HepG2 (cell line): ENCODE data around the gene BRK1. TPM values are rescaled to one million over a fixed set of nuclear protein-coding genes. Genes with fewer than 3 reads are reported as not detected.

ENCODE experiments used
- CEBPB ChIP-seq: IDR thresholded peaks from 2 replicates; pipeline ENCODE4 v1.6.1; 2011; ENCODE audit warnings: low read depth, low read length, improper control_type of control experiment, borderline replicate concordance
- FOXA1 ChIP-seq, 2 experiments: fragments of 450-650 bp in 1 of 2; sonication (generic) in 1 of 2; formaldehyde crosslinking in 1 of 2; IDR thresholded peaks; 2 replicates each; pipeline versions ENCODE4 v1.4.0 to v1.6.1; 2016 to 2020; ENCODE audit warnings: missing genetic modification reagents in 1 of 2
- GATAD2A ChIP-seq: IDR thresholded peaks from 2 replicates; pipeline ENCODE4 v1.6.1; 2016
- GFI1 ChIP-seq: sonication (generic); formaldehyde crosslinking; IDR thresholded peaks from 2 replicates; pipeline ENCODE4 v1.5.0; 2020; ENCODE audit warnings: missing genetic modification reagents, mild to moderate bottlenecking, borderline replicate concordance
- MAFG ChIP-seq: sonication (generic); formaldehyde crosslinking; IDR thresholded peaks from 2 replicates; pipeline ENCODE4 v1.5.1; 2020; ENCODE audit warnings: mild to moderate bottlenecking, missing genetic modification reagents
- MNT ChIP-seq: fragments of 450-650 bp; IDR thresholded peaks from 2 replicates; pipeline ENCODE4 v1.6.1; 2016
- MTF2 ChIP-seq: sonication (generic); formaldehyde crosslinking; IDR thresholded peaks from 2 replicates; pipeline ENCODE4 v1.5.0; 2020; ENCODE audit warnings: missing genetic modification reagents, borderline replicate concordance
- NKX3-1 ChIP-seq: sonication (generic); formaldehyde crosslinking; IDR thresholded peaks from 2 replicates; pipeline ENCODE4 v1.5.0; 2020; ENCODE audit warnings: missing genetic modification reagents
- PPARG ChIP-seq: conservative IDR thresholded peaks from 2 replicates; pipeline ENCODE4 v1.6.1; 2016; ENCODE audit warnings: missing biosample characterization, missing genetic modification reagents
- RBFOX2 ChIP-seq: fragments of 200-400 bp; formaldehyde crosslinking; IDR thresholded peaks from 2 replicates; pipeline ENCODE4 v1.6.1; 2017; ENCODE audit warnings: low read depth, mild to moderate bottlenecking, low read length
- RORA ChIP-seq: sonication (generic); formaldehyde crosslinking; IDR thresholded peaks from 2 replicates; pipeline ENCODE4 v1.5.0; 2020; ENCODE audit warnings: mild to moderate bottlenecking, missing genetic modification reagents, moderate library complexity
- SMARCC2 ChIP-seq: fragments of 450-650 bp; IDR thresholded peaks from 2 replicates; pipeline ENCODE4 v1.6.1; 2017; ENCODE audit warnings: antibody characterized with exemption, mild to moderate bottlenecking
- SOX6 ChIP-seq, 2 experiments: fragments of 450-650 bp in 1 of 2; sonication (generic) in 1 of 2; formaldehyde crosslinking in 1 of 2; IDR thresholded peaks; 2 replicates each; pipeline versions ENCODE4 v1.4.0 to v1.6.1; 2017 to 2020; ENCODE audit warnings: antibody characterized with exemption in 1 of 2, mild to moderate bottlenecking in 1 of 2, missing genetic modification reagents in 1 of 2
- ZNF264 ChIP-seq: sonication (generic); formaldehyde crosslinking; IDR thresholded peaks from 2 replicates; pipeline ENCODE4 v1.4.0; 2020; ENCODE audit warnings: missing genetic modification reagents
- ZNF343 ChIP-seq: sonication (generic); formaldehyde crosslinking; IDR thresholded peaks from 2 replicates; pipeline ENCODE4 v1.4.0; 2020; ENCODE audit warnings: mild to moderate bottlenecking, missing genetic modification reagents
- ZNF530 ChIP-seq: sonication (generic); formaldehyde crosslinking; IDR thresholded peaks from 2 replicates; pipeline ENCODE4 v1.5.0; 2020; ENCODE audit warnings: low read depth, mild to moderate bottlenecking, missing genetic modification reagents
- ZNF552 ChIP-seq: sonication (generic); formaldehyde crosslinking; IDR thresholded peaks from 2 replicates; pipeline ENCODE4 v1.9.0; 2022; ENCODE audit warnings: missing genetic modification reagents, mild to moderate bottlenecking, borderline replicate concordance
- ZNF576 ChIP-seq: sonication (generic); formaldehyde crosslinking; IDR thresholded peaks from 2 replicates; pipeline ENCODE4 v1.4.0; 2020; ENCODE audit warnings: mild to moderate bottlenecking, missing genetic modification reagents
- ZNF577 ChIP-seq: sonication (generic); formaldehyde crosslinking; IDR thresholded peaks from 2 replicates; pipeline ENCODE4 v1.4.0; 2020; ENCODE audit warnings: mild to moderate bottlenecking, low read depth, missing genetic modification reagents, borderline replicate concordance
- ZNF580 ChIP-seq: IDR thresholded peaks from 2 replicates; pipeline ENCODE4 v1.6.1; 2016; ENCODE audit warnings: low read depth, borderline replicate concordance
- ZNF644 ChIP-seq: IDR thresholded peaks from 2 replicates; pipeline ENCODE4 v1.6.1; 2016; ENCODE audit warnings: low read depth
- ZNF784 ChIP-seq: sonication (generic); formaldehyde crosslinking; IDR thresholded peaks from 2 replicates; pipeline ENCODE4 v1.5.1; 2020; ENCODE audit warnings: missing genetic modification reagents, mild to moderate bottlenecking, borderline replicate concordance
- ZNF816 ChIP-seq: sonication (generic); formaldehyde crosslinking; IDR thresholded peaks from 2 replicates; pipeline ENCODE4 v1.8.0; 2022; ENCODE audit warnings: missing genetic modification reagents, mild to moderate bottlenecking, borderline replicate concordance
- polyA plus RNA-seq, 8 experiments: library from polyadenylated mRNA; depleted of rRNA in 3 of 8; stranded (reverse) in 7 of 8; unstranded in 1 of 8; fragments of >200 nt; fragmentation: Illumina TruSeq in 4 of 8; extraction: Trizol in 4 of 8; gene quantifications; 2 replicates each; pipeline versions ENCODE4 v1.2.1 to v1.2.3, GENCODE V29; 2011 to 2016; ENCODE audit warnings: low read depth in 4 of 8, missing spikeins in 1 of 8, mixed read lengths in 1 of 8; ENCODE audit not compliant: insufficient read depth in 1 of 8
- total RNA-seq, 5 experiments: library from RNA; depleted of rRNA; stranded (reverse); fragments of >200 nt; fragmentation: Illumina TruSeq; extraction: Trizol; gene quantifications; 2 replicates each; pipeline ENCODE4 v1.2.3, GENCODE V29; 2016; ENCODE audit warnings: low read depth in 1 of 5
- TF ChIP-seq, protein P1 (sequence below): IDR thresholded peaks from 2 replicates; pipeline ENCODE4 v1.6.1; 2016; ENCODE audit warnings: low read depth
- TF ChIP-seq, protein P2 (sequence below): sonication (generic); formaldehyde crosslinking; IDR thresholded peaks from 2 replicates; pipeline ENCODE4 v1.4.0; 2020; ENCODE audit warnings: missing genetic modification reagents

Gene BRK1
- total and polyA plus RNA-seq, 2 of the 13 experiments (the other 11 are each of a cell fraction or from before 2014, with no cell fraction given): 118 to 155 TPM

GRCh38 chr3:10173926-10174435 lies 58.5 kb downstream of the BRK1 start (continued):
- TF ChIP-seq, protein P1, sequence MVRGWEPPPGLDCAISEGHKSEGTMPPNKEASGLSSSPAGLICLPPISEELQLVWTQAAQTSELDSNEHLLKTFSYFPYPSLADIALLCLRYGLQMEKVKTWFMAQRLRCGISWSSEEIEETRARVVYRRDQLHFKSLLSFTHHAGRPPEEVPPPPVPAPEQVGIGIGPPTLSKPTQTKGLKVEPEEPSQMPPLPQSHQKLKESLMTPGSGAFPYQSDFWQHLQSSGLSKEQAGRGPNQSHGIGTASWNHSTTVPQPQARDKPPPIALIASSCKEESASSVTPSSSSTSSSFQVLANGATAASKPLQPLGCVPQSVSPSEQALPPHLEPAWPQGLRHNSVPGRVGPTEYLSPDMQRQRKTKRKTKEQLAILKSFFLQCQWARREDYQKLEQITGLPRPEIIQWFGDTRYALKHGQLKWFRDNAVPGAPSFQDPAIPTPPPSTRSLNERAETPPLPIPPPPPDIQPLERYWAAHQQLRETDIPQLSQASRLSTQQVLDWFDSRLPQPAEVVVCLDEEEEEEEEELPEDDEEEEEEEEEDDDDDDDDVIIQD (CRISPR knock-in tag): 0 out of 2 replicates have a peak, but pooled peaks have one; percentile 7
- TF ChIP-seq RORA (CRISPR knock-in tag): no peak
- 0 out of 2 replicates have a peak, but pooled peaks have one; percentile 24 for TF ChIP-seq RBFOX2
- TF ChIP-seq ZNF644 (CRISPR knock-in tag): 0 out of 2 replicates have a peak, but pooled peaks have one; percentile 22
- TF ChIP-seq GFI1 (CRISPR knock-in tag): 0 out of 2 replicates have a peak, but pooled peaks have one; percentile 14
- no peak for TF ChIP-seq FOXA1 (IDR thresholded peaks at IDR 0.05)
- no peak for TF ChIP-seq FOXA1 (CRISPR knock-in tag; IDR thresholded peaks at IDR 0.05)
- TF ChIP-seq ZNF576 (CRISPR knock-in tag): no peak
- TF ChIP-seq ZNF343: 0 out of 2 replicates have a peak, but pooled peaks have one; percentile 57
- TF ChIP-seq SMARCC2: no peak
- TF ChIP-seq, protein P2, sequence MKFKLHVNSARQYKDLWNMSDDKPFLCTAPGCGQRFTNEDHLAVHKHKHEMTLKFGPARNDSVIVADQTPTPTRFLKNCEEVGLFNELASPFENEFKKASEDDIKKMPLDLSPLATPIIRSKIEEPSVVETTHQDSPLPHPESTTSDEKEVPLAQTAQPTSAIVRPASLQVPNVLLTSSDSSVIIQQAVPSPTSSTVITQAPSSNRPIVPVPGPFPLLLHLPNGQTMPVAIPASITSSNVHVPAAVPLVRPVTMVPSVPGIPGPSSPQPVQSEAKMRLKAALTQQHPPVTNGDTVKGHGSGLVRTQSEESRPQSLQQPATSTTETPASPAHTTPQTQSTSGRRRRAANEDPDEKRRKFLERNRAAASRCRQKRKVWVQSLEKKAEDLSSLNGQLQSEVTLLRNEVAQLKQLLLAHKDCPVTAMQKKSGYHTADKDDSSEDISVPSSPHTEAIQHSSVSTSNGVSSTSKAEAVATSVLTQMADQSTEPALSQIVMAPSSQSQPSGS (CRISPR knock-in tag): peak; percentile 35; the same call in 1 of the 2 replicates
- TF ChIP-seq MNT: no peak
- TF ChIP-seq PPARG (CRISPR knock-in tag): peak; percentile 38; the same call in 1 of the 2 replicates
- 0 out of 2 replicates have a peak, but pooled peaks have one; percentile 44 for TF ChIP-seq ZNF264
- TF ChIP-seq ZNF552: peak; percentile 97
- TF ChIP-seq ZNF580: 0 out of 2 replicates have a peak, but pooled peaks have one; percentile 39
- TF ChIP-seq ZNF577 (CRISPR knock-in tag): no peak
- TF ChIP-seq MTF2 (CRISPR knock-in tag): no peak
- peak; percentile 22; the same call in 1 of the 2 replicates for TF ChIP-seq GATAD2A (CRISPR knock-in tag)
- TF ChIP-seq MAFG (CRISPR knock-in tag): no peak
- peak; percentile 97 for TF ChIP-seq CEBPB
- TF ChIP-seq ZNF530 (CRISPR knock-in tag): no peak
- TF ChIP-seq ZNF816 (CRISPR knock-in tag): no peak
- no peak for TF ChIP-seq SOX6 (IDR thresholded peaks at IDR 0.05)
- peak; percentile 35; the same call in 1 of the 2 replicates for TF ChIP-seq SOX6 (CRISPR knock-in tag; IDR thresholded peaks at IDR 0.05)
- TF ChIP-seq NKX3-1 (CRISPR knock-in tag): no peak
- 0 out of 2 replicates have a peak, but pooled peaks have one; percentile 53 for TF ChIP-seq ZNF784 (CRISPR knock-in tag)
